GM12891 (cell line): ENCODE measurements around the gene PGPEP1.

Experiments
- POLR2AphosphoS5 ChIP-seq: IDR thresholded peaks from 2 replicates; pipeline ENCODE4 v1.6.1; 2011; ENCODE audit warnings: low read depth, low read length, control low read depth
- TAF1 ChIP-seq: IDR thresholded peaks from 2 replicates; pipeline ENCODE4 v1.6.1; 2011; ENCODE audit warnings: low read depth, low read length, control low read depth

DNA sequence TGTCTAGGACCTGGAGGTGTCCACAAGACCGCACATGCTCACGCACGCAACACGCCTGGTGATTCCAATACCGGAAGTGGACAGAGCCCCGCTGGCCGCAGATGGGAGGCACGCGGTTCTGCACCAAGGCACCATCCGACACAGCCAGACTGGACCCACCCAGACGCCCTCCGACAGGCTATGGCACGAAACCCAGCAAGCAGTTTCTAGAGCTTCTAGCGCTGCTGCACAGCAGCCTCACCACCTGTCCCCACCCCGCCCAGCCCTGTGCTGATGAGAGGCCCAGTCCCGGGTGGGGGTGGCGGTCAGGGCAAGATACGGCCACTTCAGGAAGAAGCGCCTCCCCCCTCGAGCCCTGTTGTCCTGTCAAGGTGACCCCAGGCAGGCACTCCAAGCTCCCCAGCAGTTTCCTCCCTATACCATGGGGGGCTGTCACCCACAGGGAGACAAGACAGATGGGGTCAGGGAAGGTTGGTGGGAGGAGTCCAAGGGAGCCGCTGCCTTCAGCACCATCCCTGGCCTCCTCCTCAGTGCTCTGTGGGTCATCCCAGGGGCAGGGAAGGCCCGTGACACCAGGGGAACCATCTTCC, 28.8 kb upstream of the PGPEP1 start:
- TF ChIP-seq POLR2AphosphoS5 (no peak), TAF1 (no peak)
